Esophagus mucosa (tissue), 1 donor: ENCODE results near the gene WDFY2. TPM values are rescaled to one million over a fixed set of nuclear protein-coding genes. Genes with fewer than 3 reads are reported as not detected.

Experiments
- ATAC-seq: fragments of 200-7000 bp; cut with Tn5 transposase; one replicate; pipeline ENCODE4 v1.9.1; 2020
- total RNA-seq: library from RNA; stranded (reverse); gene quantifications from one replicate; pipeline ENCODE4 v1.2.4, GENCODE V29; 2023
- donor health status: DM: yes; HTN: yes; CAD: no.

The WDFY2 gene
- total RNA-seq, 1 donor from 2014 or later = 15.9 TPM

GRCh38 chr13:51742031-51742430 is 157.8 kb downstream of the WDFY2 start:
- no peak for ATAC-seq

DNA sequence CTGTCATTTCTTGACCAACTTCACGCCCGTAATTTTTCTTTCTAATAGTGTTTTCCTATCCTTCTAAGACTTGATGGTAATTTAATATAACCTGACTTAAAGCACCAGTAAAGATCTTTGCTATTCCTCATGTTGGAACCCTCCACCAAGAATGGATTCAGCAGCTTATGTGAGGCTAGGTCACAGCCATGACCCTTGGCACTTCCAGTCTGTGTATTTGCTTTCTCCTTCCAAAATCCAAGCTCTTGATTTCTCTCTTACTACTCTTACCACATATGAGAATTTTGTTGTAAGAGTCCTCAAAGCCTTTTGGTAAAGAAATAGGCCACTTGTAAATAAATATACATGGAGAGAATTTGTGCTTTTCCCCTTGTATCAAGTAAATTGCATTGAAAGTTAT is 158.3 kb downstream of the WDFY2 start:
- ATAC-seq = no peak

DNA sequence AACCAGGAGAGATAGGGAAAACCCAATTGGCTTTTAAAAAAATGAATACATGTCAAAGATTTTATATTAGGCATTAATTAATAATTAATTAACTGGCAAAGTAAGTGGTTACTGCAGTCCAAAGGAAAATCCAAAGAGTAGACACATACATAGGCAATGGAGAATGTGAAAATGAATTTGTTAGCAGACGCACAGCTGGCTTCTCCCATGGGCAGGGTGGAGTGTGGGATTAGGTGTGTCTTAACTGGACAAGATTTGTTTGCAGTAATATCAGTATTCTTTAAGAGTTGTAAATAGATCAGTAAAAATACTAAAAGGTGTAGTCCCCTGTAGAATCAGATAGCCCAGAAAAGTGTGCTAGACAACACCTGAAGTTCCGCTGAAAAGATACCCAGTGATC is 161.0 kb downstream of the WDFY2 start:
- ATAC-seq = no peak

GRCh38 chr13:51746802-51747201 is 162.5 kb downstream of the WDFY2 start:
- ATAC-seq = no peak

DNA sequence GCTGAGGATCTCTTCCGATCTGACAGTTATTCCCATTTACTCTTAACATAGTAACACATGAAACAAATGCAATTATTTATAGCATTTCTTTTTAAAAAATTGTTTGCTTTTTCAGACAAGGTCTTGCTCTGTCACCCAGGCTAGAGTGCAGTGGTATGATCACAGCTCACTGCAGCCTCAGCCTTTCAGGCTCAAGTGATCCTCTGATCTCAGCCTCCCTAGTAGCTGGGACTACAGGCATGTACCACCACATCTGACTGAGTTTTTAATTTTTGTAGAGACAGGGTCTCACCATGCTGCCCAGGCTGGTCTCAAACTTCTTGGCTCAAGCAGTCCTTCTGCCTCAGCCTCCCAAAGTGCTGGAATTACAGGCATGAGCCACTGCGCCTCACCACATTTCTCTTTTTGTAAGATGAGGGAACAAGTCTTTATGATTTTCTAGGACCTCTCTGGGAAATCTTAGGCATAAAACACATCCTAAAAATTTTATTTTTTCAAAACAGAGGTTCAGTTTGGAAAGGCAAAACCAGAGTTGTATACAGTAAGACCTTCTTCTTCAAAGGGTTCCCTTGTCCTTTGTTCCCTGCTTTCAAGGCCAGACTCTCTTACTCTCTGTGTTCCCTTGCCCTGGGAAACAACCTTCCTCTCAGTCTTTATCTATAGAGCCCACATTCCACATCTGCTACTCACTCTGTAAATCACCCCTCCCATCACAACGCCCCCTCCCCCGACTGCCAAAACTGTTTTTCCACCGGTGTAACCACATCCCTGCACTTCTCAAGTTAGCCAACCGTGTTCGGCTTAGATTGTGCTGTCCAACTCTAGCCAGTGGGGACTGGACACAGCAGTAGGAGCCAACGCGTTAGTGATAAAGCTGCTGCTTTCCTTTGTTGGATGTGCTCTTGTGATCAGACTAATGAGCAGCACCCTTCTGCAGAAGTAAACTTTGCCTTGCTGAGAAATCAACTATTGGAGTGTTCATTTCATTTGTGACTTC is 163.5 kb downstream of the WDFY2 start:
- no peak for ATAC-seq

DNA sequence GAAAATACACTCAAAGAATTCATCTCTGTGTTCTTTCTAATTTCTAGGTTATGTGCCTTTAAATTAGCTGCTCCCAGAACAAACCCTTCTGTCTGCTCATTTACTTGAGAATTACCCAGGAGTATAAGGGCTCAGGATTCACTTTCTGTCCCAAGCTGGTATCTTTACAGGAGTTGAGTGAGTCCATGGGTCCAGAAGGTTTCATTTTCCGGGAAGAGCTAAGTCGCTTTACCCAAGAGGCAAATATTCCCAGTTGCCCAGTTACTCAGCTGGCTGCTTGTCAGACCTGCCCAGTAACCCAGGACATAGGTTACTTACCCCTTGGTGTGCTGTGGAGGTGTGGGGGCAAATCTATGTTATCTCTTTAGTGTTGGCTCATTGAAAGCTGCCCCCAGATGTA is 172.4 kb downstream of the WDFY2 start:
- ATAC-seq = no peak

DNA sequence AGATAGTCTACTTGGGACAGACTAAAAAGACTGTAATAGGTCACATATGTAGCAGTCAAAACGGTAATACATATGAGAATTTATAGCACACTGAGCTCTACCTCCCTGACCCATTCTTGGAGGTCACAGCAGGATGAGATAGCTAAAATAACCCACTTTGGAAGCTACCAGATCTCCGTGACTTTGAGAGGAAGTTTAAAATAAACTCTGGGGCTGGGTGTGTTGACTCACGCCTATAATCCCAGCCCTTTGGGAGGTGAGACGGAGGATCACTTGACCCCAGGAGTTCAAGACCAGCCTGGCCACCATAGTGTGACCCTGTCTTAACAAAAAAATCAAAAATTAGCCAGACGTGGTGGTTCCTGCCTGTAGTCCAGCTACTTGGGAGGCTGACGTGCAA is 174.4 kb downstream of the WDFY2 start:
- ATAC-seq = no peak

- no peak for ATAC-seq
These were observed 175.0 kb downstream of the WDFY2 start for GRCh38 chr13:51759240-51759639.

- ATAC-seq = no peak
These were observed 176.3 kb downstream of the WDFY2 start for GRCh38 chr13:51760592-51760991.

- ATAC-seq = no peak
These were observed 177.5 kb downstream of the WDFY2 start for GRCh38 chr13:51761643-51762350.

- no peak for ATAC-seq
These were observed 179.2 kb downstream of the WDFY2 start for GRCh38 chr13:51763486-51763885.

- ATAC-seq = peak; percentile 22
These were observed 180.2 kb downstream of the WDFY2 start for GRCh38 chr13:51764184-51765141.

GRCh38 chr13:51765142-51765515 is 180.9 kb downstream of the WDFY2 start:
- no peak for ATAC-seq

DNA sequence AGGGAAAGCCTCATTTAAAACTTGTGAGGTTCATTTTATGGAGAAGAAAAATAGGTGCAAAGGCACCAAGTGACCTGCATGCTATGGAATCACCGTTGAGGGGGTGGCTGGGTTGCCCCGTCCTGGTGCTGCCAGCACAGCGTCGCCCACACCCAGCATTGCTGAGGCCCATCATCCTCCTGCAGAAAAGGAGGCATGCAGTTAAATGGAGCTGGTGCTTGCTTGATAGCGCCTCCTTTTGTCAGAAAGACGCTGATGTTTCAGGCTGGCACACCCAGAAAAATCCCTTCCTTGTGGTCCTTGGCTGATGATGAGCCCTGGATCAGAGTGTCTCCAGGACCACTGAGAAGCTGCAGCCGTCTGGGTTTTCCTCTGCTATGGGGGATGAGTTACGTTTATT is 182.8 kb downstream of the WDFY2 start:
- ATAC-seq = no peak

DNA sequence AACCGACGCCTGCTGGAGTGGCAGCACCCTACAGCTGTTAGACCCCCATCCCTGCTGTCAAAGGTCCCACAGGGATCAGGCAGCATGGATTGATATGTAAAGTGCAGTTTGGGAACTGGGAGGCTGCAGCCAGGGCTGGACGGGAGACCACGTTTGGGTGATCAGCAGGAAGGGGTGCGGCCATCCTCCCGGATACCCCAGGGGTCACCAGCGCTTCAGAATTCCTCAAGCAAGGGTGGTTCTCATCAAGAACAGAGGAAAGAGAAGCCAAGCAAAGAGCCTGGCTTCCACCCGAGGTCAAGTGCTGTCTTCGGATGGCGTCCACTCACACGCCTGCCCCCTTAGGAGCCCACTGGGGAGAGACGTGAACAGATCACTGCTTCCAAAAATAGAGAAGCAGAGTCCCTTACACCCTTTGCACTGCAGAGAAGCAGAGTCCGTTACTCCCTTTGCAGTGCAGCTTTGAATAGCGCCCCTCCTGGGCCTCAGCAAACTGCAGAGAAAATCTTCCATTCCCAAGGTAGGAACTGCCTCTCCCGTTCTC is 184.2 kb downstream of the WDFY2 start:
- ATAC-seq = no peak

DNA sequence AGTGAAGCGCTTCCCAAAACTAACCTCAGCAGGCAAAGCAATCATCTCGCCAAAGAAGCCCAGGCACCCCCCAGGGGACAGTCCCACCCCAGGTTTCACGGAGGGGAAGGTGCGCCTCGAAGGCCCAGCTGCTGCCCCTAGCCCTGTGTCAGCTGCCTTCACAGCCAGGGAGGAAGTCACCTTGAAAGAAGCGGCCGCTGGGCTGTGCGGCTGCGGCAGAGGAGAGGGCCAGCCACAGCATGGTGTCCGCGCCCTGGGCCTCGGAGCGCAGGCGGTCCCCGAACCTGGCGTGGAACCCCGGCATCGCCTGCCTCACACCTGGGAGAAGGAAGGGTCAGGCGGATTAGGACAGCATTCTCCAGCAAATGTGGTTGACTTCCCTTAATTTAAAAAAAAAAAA is 184.7 kb downstream of the WDFY2 start:
- ATAC-seq = no peak

DNA sequence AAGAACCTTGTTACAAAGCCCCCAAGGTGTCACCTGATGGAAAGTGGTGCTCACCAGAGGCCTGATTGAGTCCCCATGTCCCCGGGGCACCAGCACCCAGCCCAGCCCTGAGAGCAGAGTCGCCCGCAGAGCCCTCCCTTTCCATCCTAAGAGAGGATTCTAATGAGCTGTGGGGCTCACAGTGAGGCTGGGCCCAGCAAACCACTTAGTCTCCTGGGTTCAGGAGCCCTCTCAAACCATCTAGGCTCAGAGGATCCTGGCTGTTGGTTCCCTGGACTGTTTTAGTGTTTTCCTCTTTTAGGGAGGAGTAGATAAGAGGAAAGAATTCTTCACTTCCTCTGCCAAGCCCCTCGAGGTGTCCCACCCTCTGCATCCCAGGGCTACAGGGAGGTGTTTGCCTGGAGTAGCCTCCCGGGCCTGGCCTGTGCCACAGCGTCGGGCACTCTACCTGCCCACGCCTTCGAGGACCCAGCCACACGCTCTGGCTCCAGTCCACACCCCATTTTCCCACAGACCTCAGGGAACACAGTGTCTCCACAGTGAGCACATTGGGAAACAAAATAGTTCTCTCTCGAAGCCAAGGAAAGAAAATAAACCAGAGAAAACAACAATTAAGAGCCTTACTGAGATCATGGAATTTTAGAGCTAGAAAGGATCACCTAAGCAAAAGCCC is 185.3 kb downstream of the WDFY2 start:
- peak; percentile 30 for ATAC-seq

DNA sequence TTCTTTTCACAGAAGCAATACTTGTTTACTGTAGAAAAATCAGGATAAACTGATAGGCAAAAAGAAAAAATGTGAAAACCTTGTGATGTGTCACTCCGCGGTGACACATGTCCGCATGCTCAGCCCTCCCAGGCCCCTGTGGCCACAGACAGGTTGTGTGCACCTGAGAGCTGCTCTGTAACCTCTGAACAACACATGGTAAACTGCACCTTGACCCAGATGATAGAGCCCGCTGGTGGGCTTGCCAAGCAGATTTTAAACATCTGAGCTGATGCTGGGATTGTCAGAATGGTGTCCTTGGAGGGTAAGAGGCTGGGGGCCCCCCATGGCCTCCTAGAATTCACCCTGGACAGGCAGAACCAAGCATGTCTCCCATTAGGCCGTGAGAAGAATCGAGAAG is 185.9 kb downstream of the WDFY2 start:
- ATAC-seq = no peak

GRCh38 chr13:51770681-51771417 is 186.6 kb downstream of the WDFY2 start:
- ATAC-seq = peak; percentile 34

- peak; percentile 19 for ATAC-seq
These were observed 187.3 kb downstream of the WDFY2 start for GRCh38 chr13:51771418-51772104.
